Fibroblast of villous mesenchyme (primary cell): ENCODE data around the gene GTF2B. TPM values are rescaled to one million over a fixed set of nuclear protein-coding genes. Genes with fewer than 3 reads are reported as not detected.

Experiments
- DNase-seq: peaks from one replicate; pipeline ENCODE4 v3.0.0-alpha.2; 2010; ENCODE audit warnings: low read depth
- H3K4me3 ChIP-seq: 2 replicates; pipeline ENCODE4 v1.5.1; 2011; ENCODE audit warnings: low read depth, mild to moderate bottlenecking, low read length
- CTCF ChIP-seq: IDR thresholded peaks from 2 replicates; pipeline ENCODE4 v1.5.1; 2012; ENCODE audit warnings: low read depth, mild to moderate bottlenecking, low read length; ENCODE audit not compliant: insufficient read depth
- total RNA-seq: library from RNA; depleted of rRNA; stranded (reverse); fragments of >200 nt; gene quantifications from 2 replicates; pipeline ENCODE4 v1.2.3, GENCODE V29; 2012

Gene GTF2B
- total RNA-seq, 1 donor: 43.2 TPM

- H3K4me3 ChIP-seq: no peak overlapping the region
- DNase-seq: no peak
- TF ChIP-seq CTCF: no peak
These were observed 5.8 kb upstream of the GTF2B start for GRCh38 chr1:88897070-88897730.

GRCh38 chr1:88892357-88892877 lies 1.1 kb upstream of the GTF2B start:
- H3K4me3 ChIP-seq: peak overlapping the region; percentile 99
- no peak for TF ChIP-seq CTCF
- peak; percentile 94 for DNase-seq

GRCh38 chr1:88891951-88892340 lies 579 bp upstream of the GTF2B start:
- peak overlapping the region; percentile 99 for H3K4me3 ChIP-seq
- DNase-seq: no peak
- TF ChIP-seq CTCF: no peak

GRCh38 chr1:88890791-88891317 lies 513 bp downstream of the GTF2B start:
- no peak for TF ChIP-seq CTCF
- DNase-seq: peak; percentile 53
- H3K4me3 ChIP-seq: peak overlapping the region; percentile 99

- no peak for DNase-seq
- H3K4me3 ChIP-seq: peak overlapping the region; percentile 99
- TF ChIP-seq CTCF: no peak
These were observed 1.2 kb downstream of the GTF2B start for GRCh38 chr1:88890131-88890530.

GRCh38 chr1:88888750-88889149 lies 2.6 kb downstream of the GTF2B start:
- no peak for TF ChIP-seq CTCF

More at GRCh38 chr1:88888750-88889149, 2.6 kb downstream of the GTF2B start:
- DNase-seq: no peak
- H3K4me3 ChIP-seq: no peak overlapping the region
